Germinal center (tissue), 1 donor: ENCODE results near the gene COLEC12.

Experiments used
- DNase-seq: peaks from one replicate; pipeline ENCODE4 v3.0.0; 2012; ENCODE audit warnings: mixed read lengths, low spot score

COLEC12 gene

GRCh38 chr18:474416-474815 is 26.1 kb downstream of the COLEC12 start:
- no peak for DNase-seq

GRCh38 chr18:473802-474201 is 26.7 kb downstream of the COLEC12 start:
- no peak for DNase-seq

- no peak for DNase-seq
These were observed 28.8 kb downstream of the COLEC12 start for GRCh38 chr18:471716-472115.

DNA sequence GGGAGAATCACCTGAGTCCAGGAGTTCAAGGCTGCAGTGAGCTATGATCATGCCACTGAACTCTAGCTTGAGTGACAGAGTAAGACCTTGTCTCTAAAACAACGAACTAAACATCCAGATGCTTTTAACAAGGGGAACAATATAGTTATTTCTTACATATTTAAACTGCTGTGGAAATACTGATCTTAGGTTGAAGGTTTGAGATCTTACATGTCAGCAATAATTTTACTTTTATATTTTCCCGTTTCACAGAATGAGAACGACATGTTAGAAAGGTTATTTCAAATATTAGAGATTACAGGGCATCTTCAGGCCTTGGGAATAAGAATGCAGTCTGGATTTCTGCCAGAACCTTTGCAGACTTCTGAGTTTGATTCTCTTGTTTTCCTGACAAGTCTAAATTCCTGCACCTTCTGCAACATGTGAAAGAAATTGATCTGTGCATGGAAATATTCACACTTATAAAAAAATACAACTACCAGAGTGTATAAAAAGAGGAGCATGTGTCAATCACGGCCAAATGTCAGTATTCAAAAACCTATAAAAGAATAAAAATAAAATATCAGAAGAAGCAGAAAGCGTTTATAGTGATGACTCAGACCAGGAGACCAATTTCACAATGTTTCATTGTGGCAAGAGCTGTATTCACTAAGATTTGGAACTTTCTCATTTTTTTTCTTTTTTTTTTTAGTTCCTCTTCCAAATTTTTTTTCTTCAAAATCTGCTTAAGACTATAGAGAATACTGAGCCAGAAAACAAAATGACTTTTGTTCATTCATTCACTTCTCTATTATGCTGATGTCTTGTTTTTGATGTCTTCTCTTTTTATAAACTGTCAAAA is 29.6 kb downstream of the COLEC12 start:
- no peak for DNase-seq

DNA sequence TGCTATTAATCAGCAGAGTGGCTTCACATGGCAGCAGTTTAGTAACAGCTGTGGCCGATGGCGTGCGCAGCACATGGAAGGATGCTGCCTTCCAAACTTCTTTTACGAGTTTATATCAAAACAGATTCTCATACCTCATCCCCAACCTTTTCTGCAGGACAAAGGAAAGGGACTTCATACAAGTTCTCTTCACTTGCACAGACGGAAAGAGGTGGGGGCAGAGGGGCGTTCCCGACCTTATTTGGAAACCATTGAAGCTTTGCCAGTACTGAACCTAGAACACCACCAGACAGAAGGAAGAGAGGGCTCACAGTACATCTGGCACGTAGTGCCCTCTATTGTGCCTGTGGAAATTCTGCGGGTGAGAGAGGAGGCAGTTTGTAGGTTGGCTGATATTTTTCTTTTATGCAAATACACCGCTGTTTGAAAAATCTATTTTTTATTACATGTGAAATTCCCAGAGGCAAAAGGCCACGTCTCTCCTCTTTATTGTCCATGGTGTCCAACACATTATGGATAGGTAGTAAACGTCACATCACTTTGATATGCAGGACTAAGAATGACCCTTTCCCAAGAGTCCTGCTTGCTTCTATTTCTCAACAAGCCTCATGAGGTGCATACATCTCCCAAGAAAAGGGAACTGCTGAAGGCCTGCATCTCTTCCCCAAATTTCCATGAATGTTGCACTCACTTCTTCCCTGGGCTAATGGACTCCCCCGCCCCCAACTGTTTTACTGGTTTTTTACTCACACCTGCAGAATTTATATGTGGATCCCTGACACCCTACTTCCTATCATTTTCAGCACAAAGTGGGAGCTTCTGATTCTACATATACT is 31.3 kb downstream of the COLEC12 start:
- no peak for DNase-seq

GRCh38 chr18:463827-464541 is 36.5 kb downstream of the COLEC12 start:
- DNase-seq: no peak

DNA sequence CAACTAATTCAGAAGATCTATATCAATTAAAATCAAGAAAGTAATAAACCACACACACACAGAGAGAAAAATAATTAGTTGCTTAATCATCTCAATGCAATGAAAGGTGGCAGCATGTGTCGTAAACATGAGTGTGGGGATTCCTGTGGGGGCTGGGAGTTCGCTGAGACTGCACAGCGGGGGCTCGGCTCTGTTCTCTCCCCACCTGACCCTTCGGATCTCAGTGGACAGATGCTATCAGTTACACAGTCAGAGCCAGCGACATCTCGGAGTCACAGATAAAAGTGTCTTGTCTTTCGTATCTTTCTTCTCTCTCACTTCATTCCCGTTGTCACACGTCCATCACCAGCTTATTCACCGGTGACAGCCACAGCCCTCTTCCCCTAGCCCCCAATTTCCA is 37.1 kb downstream of the COLEC12 start:
- no peak for DNase-seq

DNA sequence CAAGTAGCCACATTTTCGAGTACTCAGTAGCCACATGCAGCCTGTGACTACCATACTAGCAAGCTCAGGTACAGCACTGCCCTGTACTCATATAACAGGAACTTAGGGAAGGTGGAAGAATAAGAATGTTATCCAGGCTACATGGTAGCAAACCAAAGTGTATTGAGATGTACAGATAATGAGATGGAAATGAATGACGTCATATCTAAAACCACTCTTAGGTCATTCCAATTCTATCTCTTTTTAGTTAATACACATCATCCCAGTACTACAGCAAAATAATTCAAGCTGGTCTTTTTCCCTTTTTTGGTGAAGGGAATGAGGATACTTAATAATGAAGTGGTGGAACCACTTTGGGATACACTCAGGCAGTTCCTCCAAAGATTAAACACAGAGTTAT is 38.7 kb downstream of the COLEC12 start:
- DNase-seq: no peak

DNA sequence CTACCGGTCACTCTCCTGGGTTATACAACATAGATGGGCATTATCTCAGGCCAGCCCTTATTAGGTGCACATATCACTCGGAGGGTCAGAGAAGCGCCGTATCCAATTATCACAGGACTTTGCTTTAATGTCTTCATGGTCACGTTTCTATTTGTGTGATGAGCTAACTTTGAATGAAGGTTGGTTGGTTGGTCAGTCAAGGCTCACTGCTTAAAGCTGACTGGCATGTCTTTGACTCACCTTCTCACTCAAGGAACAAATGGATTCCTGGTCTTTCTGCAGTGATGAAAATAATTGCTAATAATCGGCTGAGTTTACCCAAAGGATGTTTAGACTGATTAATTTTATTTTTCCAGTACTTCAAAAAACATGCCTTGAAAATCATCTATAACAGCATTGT is 39.7 kb downstream of the COLEC12 start:
- DNase-seq: no peak

- DNase-seq: no peak
These were observed 40.5 kb downstream of the COLEC12 start for GRCh38 chr18:459814-460593.

DNA sequence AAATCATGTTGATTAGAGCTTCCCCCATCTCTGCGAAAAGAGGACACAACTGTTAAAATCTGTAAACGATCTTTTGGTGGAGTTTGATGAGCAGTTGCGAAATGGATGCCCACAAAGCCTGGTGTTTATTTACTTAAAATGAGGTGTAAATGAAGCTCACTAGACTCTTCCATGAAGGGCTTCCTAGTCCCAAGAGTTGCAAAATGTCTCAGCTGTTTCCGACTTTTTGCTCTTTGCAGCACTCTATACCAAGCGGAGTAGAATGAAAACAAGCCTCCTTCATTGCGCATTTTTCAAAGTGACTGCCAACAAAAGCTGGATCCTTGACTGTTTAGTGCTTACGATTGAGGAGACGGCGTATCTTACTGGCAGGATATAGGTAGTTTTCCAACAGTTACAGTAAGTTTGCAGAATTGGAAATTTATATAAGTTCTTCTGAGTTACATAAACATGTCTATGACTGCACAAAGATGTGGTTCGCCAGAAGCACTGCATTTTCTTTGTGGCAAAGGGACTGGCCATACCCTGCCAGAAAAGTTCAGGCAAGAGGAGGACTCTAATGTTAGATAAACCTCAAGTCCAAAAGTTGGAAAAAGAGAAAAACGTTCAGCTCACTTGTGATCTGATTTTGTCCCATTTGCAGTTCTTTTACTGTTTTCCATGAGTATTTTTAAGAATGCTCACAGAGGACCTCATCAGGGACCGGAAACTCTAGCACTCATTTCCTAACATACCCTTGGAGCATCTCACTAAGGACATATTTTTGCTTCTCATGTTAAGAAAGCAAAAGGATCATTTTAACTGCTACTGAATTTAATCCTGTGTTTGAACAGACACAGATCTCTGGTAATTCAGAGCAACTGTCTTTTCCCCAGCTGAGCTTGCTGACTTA is 42.7 kb downstream of the COLEC12 start:
- no peak for DNase-seq

- no peak for DNase-seq
These were observed 43.4 kb downstream of the COLEC12 start for GRCh38 chr18:457140-457519.

DNA sequence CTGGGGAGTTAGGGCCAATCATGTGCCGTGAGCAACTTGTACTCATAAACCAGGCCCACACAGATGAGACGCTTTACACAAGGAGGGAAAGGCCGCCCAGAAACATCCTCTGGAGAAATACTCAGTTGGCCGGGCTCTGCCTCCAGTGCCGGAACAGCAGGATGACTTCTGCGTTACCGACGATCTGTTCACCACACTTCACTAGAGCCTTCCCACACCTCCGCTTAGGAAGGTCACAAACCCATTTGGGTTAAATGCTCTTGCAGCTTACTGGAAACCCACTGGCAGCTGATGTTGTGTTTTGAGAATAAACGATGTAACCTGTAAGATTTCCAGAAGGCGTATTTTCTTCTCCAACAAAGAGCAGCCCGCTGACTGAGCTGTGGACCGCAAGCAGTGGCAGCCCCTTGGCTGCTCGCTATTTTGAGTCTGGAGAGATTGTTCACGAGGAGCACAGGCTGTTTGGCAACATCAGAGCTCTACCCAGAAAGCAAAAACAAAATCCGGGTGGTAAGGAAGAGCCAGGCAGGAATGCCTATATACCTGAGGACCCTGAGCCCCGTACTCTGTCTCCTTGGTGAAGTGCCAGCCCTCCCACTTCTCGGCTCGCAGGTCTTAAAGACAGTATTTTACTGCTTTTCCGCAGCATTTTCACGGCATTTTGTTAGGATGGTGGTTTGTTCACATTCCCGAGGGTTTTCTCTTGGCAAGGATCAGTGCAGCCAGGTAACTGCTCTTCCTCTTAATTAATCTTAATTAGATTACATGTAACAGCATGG is 44.0 kb downstream of the COLEC12 start:
- DNase-seq: no peak

DNA sequence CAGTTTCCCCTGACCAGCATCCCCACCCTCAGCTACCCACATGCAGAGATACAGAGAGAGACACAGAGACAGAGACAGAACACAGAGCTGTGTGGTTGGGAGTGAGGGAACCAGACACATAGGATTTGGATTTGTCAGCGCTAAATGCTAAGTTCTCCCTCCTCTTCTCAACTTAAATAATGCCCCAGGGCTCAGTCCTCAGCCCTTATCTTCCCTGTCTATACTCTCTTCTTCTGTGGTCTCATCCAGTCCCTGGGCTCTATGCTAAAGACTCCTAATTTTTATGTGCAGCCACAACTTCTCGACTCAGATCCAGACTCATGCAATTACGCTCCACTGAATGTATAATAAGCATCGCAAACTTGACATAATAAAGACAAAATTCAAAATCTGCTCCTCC is 47.1 kb downstream of the COLEC12 start:
- no peak for DNase-seq

GRCh38 chr18:452816-453215 is 47.7 kb downstream of the COLEC12 start:
- no peak for DNase-seq

DNA sequence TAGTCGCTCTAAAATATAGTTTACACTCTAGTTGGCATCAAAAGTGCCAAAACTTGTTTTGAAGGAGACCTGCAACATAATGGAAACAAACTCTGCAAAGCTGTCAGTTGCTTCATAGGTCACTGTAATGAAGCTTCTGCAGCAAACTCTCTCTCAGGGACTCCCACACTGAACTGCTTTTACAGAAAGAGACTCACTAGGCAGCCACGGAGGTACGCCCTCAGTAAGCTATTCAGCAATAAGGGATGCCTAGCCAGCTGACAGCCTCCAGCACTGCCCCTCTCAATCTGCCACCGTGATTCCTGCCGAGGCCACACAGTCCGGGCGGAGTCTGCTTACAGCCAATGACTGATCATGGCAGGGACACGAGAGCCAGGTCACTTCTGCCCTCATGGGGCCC is 51.1 kb downstream of the COLEC12 start:
- no peak for DNase-seq

DNA sequence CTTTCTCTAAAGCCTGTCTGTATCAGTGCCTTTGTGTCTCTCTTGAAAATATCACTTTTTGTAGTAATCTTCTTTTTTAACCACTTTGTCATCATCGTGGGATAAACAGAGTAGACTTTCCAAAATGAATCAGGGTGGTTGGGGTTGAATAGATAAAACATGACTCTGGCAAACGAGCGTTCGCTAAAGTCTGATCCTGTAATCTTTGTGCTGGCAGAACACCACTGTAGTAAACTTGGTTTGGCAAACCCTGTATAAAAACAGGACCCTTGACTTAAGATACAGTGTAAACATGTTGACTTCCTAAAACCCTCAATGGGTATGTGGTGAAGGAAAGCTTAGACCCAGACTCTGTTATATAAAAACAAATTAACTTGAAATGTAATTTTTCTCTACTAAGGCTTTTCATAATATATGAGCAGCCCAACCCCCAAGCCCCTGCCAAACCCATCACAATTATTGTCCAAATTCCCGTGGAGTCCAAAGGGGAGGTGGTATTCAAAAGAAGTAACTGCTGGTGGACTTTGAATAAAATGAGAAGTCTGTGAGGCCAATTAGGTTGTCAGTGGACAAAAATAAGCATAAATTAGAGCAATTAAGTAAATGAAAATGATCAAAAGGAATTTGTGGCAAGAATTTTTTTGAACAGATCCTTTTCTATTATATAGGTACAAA is 52.2 kb downstream of the COLEC12 start:
- DNase-seq: no peak

DNA sequence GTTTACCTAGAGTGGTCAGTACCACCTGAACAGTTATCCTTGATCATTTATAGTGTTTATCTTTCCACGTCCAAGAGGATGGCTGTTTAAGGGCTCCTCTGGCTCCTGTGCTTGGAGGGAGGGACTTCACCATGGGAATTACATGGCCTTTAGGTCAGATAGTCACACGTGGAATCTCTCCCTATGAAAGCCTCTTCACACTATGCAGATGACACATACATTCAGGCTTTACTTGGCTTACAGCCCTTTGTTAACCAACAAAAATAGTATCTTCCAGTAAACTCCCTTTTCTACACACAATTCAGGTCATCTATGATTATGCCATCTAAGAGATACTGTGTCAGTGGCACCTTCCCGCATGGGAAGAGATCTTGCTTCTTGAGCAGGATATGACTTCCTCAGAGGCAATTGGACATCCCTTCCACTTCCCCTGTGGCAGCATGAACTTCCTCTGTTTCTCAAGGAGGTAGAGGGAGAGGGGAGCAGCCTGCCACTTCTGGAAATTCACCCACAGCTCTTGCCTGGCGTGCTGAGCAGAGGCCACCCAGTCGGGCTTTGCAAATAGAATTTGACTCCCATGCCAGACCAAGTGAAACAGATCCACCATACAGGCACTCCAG is 53.5 kb downstream of the COLEC12 start:
- no peak for DNase-seq

GRCh38 chr18:445055-445454 is 55.4 kb downstream of the COLEC12 start:
- no peak for DNase-seq
